Esophagus muscularis mucosa (tissue), 4 donors: ENCODE data around the gene EPAS1. TPM values are rescaled to one million over a fixed set of nuclear protein-coding genes. Genes with fewer than 3 reads are reported as not detected.

Experiments
- DNase-seq: peaks from one replicate; pipeline ENCODE4 v3.0.0-alpha.2; 2017; ENCODE audit errors: extremely low spot score
- H3K27ac ChIP-seq, 4 donors: fragments of 200-600 bp; sonication (generic); replicated peaks in 1 of 4; 1 replicate in 3 of 4; 2 replicates in 1 of 4; pipeline ENCODE4 v1.5.1; 2016 to 2019; ENCODE audit warnings: mild to moderate bottlenecking in 1 of 4
- H3K27me3 ChIP-seq, 4 donors: fragments of 200-600 bp; sonication (generic); one replicate each; pipeline versions ENCODE4 v1.5.1 to v1.6.0; 2016 to 2019
- H3K36me3 ChIP-seq, 4 donors: fragments of 200-600 bp; sonication (generic); one replicate each; pipeline ENCODE4 v1.5.1; 2016 to 2019
- H3K4me1 ChIP-seq, 4 donors: fragments of 200-600 bp; sonication (generic); one replicate each; pipeline ENCODE4 v1.5.1; 2016 to 2019
- H3K4me3 ChIP-seq, 4 donors: fragments of 200-600 bp; sonication (generic); 1 replicate in 2 of 4; 2 replicates in 2 of 4; pipeline ENCODE4 v1.5.1; 2016 to 2019; ENCODE audit warnings: mild to moderate bottlenecking in 4 of 4, moderate library complexity in 1 of 4
- H3K9me3 ChIP-seq, 4 donors: fragments of 200-600 bp; sonication (generic); 1 replicate in 3 of 4; 2 replicates in 1 of 4; pipeline ENCODE4 v1.5.1; 2016 to 2019
- CTCF ChIP-seq, 3 experiments: fragments of 200-600 bp in 2 of 3; fragments of 450-650 bp in 1 of 3; sonication (generic) in 2 of 3; IDR thresholded peaks; one replicate each; pipeline ENCODE4 v1.5.1; 2017 to 2019; ENCODE audit warnings: antibody characterized with exemption in 3 of 3, mild to moderate bottlenecking in 2 of 3, moderate library complexity in 1 of 3
- EP300 ChIP-seq: sonication (generic); formaldehyde crosslinking; IDR thresholded peaks from one replicate; pipeline ENCODE4 v1.6.1; 2017; ENCODE audit warnings: antibody characterized with exemption
- POLR2A ChIP-seq: fragments of 450-650 bp; IDR thresholded peaks from one replicate; pipeline ENCODE4 v1.6.1; 2017; ENCODE audit warnings: antibody characterized with exemption, moderate library complexity, mild to moderate bottlenecking, low read depth
- POLR2AphosphoS5 ChIP-seq, 2 donors: sonication (generic); formaldehyde crosslinking; IDR thresholded peaks; one replicate each; pipeline ENCODE4 v1.6.1; 2017; ENCODE audit warnings: antibody characterized with exemption in 2 of 2
- WGBS: methylation state at CpG from one replicate; pipeline ENCODE4 v1.1.5; 2018; 5-methylcytosine and 5-hydroxymethylcytosine counted together
- intact Hi-C: fragments of 100-400 bp; cut with DNase I; formaldehyde crosslinking; loops from one replicate; pipeline ENCODE4 v1.15.1; 2023
- total RNA-seq, 4 donors: library from RNA; depleted of rRNA; stranded (reverse); fragments of >200 nt; gene quantifications; one replicate each; pipeline versions ENCODE4 v1.1.0 to v1.2.1, GENCODE V29; 2016

The EPAS1 gene
- total RNA-seq, 4 donors from 2014 or later, result 113 to 225 (median 183) TPM

- H3K27ac ChIP-seq, result peak overlapping the region; percentile 3 to 19 (median 10)
- H3K4me1 ChIP-seq, result peaks cover 20 to 69% (median 60%) of the 10 kb centered on the region in 4 donors
- intact Hi-C loops, result no loop called here
- no peak for TF ChIP-seq POLR2A
- no peak for TF ChIP-seq POLR2AphosphoS5 (IDR thresholded peaks at IDR 0.05)
- TF ChIP-seq CTCF (IDR thresholded peaks at IDR 0.05), result no peak
- TF ChIP-seq EP300, result no peak
- WGBS, result 79% methylated on average over 5 of the region's 5 CpGs
- no peaks in the 10 kb centered on the region for H3K27me3 ChIP-seq
- H3K9me3 ChIP-seq, result no peaks in the 10 kb centered on the region
- DNase-seq, result no peak
- H3K36me3 ChIP-seq, result peaks cover 0 to 30% (median 22%) of the 10 kb centered on the region in 4 donors
- no peak overlapping the region for H3K4me3 ChIP-seq
Observed at GRCh38 chr2:46344706-46345105, 47.5 kb downstream of the EPAS1 start.

DNA sequence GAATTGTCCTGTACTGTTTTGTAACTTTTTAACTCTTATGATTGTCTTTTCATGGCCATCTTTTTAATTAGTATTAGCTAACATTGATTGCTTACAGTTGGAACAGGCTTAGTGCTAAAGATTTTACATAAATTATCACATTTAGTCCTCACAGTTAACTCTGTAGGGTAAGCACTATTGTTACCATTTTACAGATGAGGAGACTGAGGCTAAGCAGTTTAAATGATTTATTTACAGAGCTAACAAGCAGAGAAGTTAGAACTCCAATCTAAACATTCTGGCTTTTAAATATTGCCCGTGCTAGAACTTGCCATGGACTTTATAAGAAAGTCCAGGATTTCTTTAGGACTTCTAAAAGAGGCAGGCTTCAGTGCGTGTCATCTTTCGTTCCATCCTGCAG is 48.6 kb downstream of the EPAS1 start:
- Histone ChIP-seq H3K9me3 (no peaks in the 10 kb centered on the region), H3K27me3 (no peaks in the 10 kb centered on the region), H3K36me3 (peaks cover 0 to 40% (median 22%) of the 10 kb centered on the region in 4 donors), H3K4me1 (peaks cover 15 to 61% (median 55%) of the 10 kb centered on the region in 4 donors), H3K27ac (no peak overlapping the region), H3K4me3 (no peak overlapping the region)
- no peak for TF ChIP-seq EP300
- no peak for TF ChIP-seq POLR2AphosphoS5 (IDR thresholded peaks at IDR 0.05)
- no peak for TF ChIP-seq POLR2A
- TF ChIP-seq CTCF (IDR thresholded peaks at IDR 0.05), result no peak
- intact Hi-C loops, result no loop called here
- DNase-seq, result no peak
- WGBS, result 91% methylated on average over 3 of the region's 3 CpGs

DNA sequence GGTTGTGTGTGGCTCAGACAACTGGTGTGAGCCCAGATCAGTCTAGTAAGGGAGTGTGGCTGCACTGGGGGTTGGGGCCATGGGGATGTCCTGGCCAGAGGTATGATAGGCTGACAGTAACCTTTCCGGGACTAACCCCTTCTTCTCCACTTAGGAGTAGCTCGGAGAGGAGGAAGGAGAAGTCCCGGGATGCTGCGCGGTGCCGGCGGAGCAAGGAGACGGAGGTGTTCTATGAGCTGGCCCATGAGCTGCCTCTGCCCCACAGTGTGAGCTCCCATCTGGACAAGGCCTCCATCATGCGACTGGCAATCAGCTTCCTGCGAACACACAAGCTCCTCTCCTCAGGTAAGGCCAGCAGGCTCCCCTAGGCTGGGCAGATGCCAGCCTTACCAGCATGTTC is 49.5 kb downstream of the EPAS1 start:
- Histone ChIP-seq H3K27me3 (no peaks in the 10 kb centered on the region), H3K9me3 (no peaks in the 10 kb centered on the region), H3K4me1 (peaks cover 24 to 67% (median 63%) of the 10 kb centered on the region in 4 donors), H3K4me3 (no peak overlapping the region), H3K27ac (peak overlapping the region in 1 of 4 donors; percentile 14), H3K36me3 (peaks cover 0 to 50% (median 26%) of the 10 kb centered on the region in 4 donors)
- 94% methylated on average over 10 of the region's 10 CpGs for WGBS
- intact Hi-C loops, result no loop called here
- no peak for TF ChIP-seq CTCF (IDR thresholded peaks at IDR 0.05)
- no peak for TF ChIP-seq EP300
- no peak for TF ChIP-seq POLR2A
- no peak for TF ChIP-seq POLR2AphosphoS5 (IDR thresholded peaks at IDR 0.05)
- DNase-seq, result no peak

- peak overlapping the region in 2 of 4 donors; percentile 4 to 26 for H3K27ac ChIP-seq
- peaks cover 0 to 58% (median 29%) of the 10 kb centered on the region in 4 donors for H3K36me3 ChIP-seq
- no peak for DNase-seq
- H3K4me1 ChIP-seq, result peaks cover 30 to 66% (median 64%) of the 10 kb centered on the region in 4 donors
- no peaks in the 10 kb centered on the region for H3K27me3 ChIP-seq
- no peaks in the 10 kb centered on the region for H3K9me3 ChIP-seq
- TF ChIP-seq POLR2AphosphoS5 (IDR thresholded peaks at IDR 0.05) (no peak), CTCF (IDR thresholded peaks at IDR 0.05) (no peak), EP300 (no peak), POLR2A (no peak)
- H3K4me3 ChIP-seq, result no peak overlapping the region
- intact Hi-C loops, result no loop called here
- WGBS, result 79% methylated on average over 11 of the region's 11 CpGs
Observed at GRCh38 chr2:46347648-46348280, 50.6 kb downstream of the EPAS1 start.
